ENCODE measurements around the gene SHC4. TPM values are rescaled to one million over a fixed set of nuclear protein-coding genes. Genes with fewer than 3 reads are reported as not detected.

Gene SHC4
- total RNA-seq, 4 donors from 2014 or later, result 1.8 to 2.3 (median 2.1) TPM

DNA sequence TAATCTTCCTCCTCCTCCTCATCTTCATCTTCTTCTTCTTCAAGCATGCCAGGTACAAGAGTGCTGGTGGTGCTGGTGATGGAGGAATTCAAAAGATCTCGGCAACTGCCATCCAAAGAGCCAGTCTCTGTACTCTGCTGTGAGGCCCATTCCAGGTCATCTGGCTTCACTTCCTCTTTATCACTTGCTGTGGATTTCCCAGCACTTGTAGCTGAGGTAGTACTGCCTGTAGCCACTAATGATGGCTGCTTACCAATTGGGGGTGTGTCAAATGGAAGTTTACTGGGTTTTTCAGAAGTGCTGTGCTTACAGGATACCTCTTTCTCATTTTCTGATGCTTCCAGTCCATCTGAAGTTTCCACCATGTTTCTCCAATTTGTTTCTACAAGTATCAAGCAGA lies 28.8 kb upstream of the SHC4 start:
- H3K4me3 ChIP-seq, result no peak overlapping the region
- H3K4me1 ChIP-seq, result no peaks in the 10 kb centered on the region
- no peaks in the 10 kb centered on the region for H3K27me3 ChIP-seq
- WGBS, result 92% methylated on average over 1 of the region's 1 CpG
- H3K27ac ChIP-seq (replicated peaks in 1 of 4), result no peak overlapping the region
- no peaks in the 10 kb centered on the region for H3K9me3 ChIP-seq
- intact Hi-C loops (cut with DNase I), result no loop called here
- H3K36me3 ChIP-seq, result peaks cover 14 to 74% (median 56%) of the 10 kb centered on the region in 4 donors
- no peak for DNase-seq (ENCODE audit: extremely low spot score)
- TF ChIP-seq POLR2A (IDR thresholded peaks at IDR 0.05; ENCODE audit: low read depth) (no peak), EP300 (IDR thresholded peaks at IDR 0.05) (no peak)
- TF ChIP-seq, protein P1, sequence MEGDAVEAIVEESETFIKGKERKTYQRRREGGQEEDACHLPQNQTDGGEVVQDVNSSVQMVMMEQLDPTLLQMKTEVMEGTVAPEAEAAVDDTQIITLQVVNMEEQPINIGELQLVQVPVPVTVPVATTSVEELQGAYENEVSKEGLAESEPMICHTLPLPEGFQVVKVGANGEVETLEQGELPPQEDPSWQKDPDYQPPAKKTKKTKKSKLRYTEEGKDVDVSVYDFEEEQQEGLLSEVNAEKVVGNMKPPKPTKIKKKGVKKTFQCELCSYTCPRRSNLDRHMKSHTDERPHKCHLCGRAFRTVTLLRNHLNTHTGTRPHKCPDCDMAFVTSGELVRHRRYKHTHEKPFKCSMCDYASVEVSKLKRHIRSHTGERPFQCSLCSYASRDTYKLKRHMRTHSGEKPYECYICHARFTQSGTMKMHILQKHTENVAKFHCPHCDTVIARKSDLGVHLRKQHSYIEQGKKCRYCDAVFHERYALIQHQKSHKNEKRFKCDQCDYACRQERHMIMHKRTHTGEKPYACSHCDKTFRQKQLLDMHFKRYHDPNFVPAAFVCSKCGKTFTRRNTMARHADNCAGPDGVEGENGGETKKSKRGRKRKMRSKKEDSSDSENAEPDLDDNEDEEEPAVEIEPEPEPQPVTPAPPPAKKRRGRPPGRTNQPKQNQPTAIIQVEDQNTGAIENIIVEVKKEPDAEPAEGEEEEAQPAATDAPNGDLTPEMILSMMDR (IDR thresholded peaks at IDR 0.05), result no peak

DNA sequence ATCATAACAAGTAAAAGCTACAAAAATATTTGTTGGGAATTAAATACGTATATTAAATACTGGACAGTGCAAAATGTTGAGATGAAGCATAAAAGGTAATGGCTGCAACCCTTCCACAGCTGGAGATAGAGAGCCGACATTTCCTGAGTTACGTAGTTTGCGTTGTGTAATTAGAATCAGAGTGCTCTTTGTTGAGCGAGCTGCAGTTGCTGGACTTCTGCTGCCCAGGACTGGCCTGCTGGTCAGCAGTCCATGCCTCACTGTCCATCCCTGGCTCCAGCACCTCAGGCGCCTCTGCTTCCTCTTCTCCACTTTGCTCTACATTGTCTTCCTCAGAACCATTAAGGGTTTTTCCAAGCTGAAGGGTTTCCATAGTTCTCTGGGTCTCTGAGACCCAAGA lies 28.4 kb upstream of the SHC4 start:
- Histone ChIP-seq H3K27ac (replicated peaks in 1 of 4) (no peak overlapping the region), H3K4me1 (no peaks in the 10 kb centered on the region), H3K36me3 (peaks cover 14 to 69% (median 52%) of the 10 kb centered on the region in 4 donors), H3K9me3 (no peaks in the 10 kb centered on the region), H3K27me3 (no peaks in the 10 kb centered on the region), H3K4me3 (no peak overlapping the region)
- DNase-seq (ENCODE audit: extremely low spot score), result no peak
- intact Hi-C loops (cut with DNase I), result no loop called here
- TF ChIP-seq POLR2A (IDR thresholded peaks at IDR 0.05; ENCODE audit: low read depth) (no peak), EP300 (IDR thresholded peaks at IDR 0.05) (no peak), POLR2AphosphoS5 (IDR thresholded peaks at IDR 0.05) (no peak)
- TF ChIP-seq, protein P1 (IDR thresholded peaks at IDR 0.05), result no peak
- 90% methylated on average over 6 of the region's 6 CpGs for WGBS

DNA sequence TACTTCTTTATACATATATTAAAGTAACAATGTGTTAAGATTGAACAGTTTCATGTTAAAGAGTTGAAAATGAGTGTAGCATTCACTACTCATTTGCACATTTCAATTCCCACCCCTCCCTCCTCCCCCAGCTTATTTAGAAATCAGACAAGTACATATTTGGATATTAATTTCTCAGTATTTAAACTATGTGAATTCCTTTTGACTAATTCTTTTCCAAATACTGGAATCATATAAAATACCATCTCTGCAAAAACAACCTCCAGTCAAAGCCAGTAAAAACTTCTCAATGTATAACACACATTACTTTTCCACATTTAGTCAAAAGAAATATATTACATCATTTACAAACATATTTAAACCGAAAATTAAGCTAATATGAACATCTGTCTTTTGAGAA lies 25.5 kb upstream of the SHC4 start:
- TF ChIP-seq, protein P1 (IDR thresholded peaks at IDR 0.05), result no peak
- no peak for TF ChIP-seq EP300 (IDR thresholded peaks at IDR 0.05)
- no peak for TF ChIP-seq POLR2A (IDR thresholded peaks at IDR 0.05; ENCODE audit: low read depth)
- Histone ChIP-seq H3K4me3 (no peak overlapping the region), H3K27me3 (no peaks in the 10 kb centered on the region), H3K27ac (replicated peaks in 1 of 4) (no peak overlapping the region), H3K4me1 (peaks cover 11 to 22% (median 16%) of the 10 kb centered on the region in 4 donors), H3K9me3 (no peaks in the 10 kb centered on the region), H3K36me3 (peaks cover 8 to 43% (median 27%) of the 10 kb centered on the region in 4 donors)
- WGBS, result 82% methylated on average over 1 of the region's 1 CpG
- no peak for DNase-seq (ENCODE audit: extremely low spot score)
- intact Hi-C loops (cut with DNase I), result no loop called here

DNA sequence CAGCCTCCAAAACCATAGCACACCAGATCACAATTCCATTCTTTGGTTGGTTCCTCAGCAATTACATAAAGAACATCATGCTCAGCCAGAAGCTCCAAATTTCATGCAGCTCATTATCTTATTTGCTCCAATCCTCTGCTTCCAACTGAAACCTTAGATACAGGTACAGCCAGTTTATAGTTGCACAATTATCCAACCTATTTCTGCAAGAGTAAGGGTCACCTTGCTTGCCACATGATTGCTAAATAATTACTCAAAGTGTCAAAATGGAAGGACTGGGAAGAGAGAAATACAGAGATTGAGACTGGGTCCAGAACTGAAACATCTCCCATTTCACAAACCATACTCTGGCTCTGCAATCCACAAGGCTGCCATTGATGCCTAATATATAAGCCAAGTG lies 23.4 kb upstream of the SHC4 start:
- peaks cover 2 to 24% (median 17%) of the 10 kb centered on the region in 4 donors for H3K36me3 ChIP-seq
- H3K4me3 ChIP-seq, result no peak overlapping the region
- H3K9me3 ChIP-seq, result no peaks in the 10 kb centered on the region
- peaks cover 11 to 33% (median 25%) of the 10 kb centered on the region in 4 donors for H3K4me1 ChIP-seq
- DNase-seq (ENCODE audit: extremely low spot score), result no peak
- intact Hi-C loops (cut with DNase I), result no loop called here
- no peak for TF ChIP-seq POLR2AphosphoS5 (IDR thresholded peaks at IDR 0.05)
- no peak for TF ChIP-seq POLR2A (IDR thresholded peaks at IDR 0.05; ENCODE audit: low read depth)
- H3K27ac ChIP-seq (replicated peaks in 1 of 4), result no peak overlapping the region
- no peaks in the 10 kb centered on the region for H3K27me3 ChIP-seq

DNA sequence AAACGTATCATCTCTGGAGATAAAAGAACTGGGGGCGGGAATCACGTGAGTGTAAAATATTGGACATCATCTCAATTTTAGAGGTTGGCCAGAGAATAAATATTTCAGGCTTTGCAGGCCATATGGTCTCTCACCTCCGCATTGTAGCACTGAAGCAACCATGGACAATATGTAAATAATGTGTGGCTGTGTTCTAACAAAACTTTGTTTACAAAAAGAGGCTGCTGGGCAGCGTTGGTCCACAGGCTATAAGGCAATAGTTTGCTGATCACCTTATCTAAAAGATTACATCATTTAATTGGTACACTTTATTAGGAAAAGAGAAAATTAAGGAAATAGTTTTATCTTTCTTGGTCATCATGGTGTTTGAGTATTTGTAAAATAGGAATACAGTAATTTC lies 22.5 kb upstream of the SHC4 start:
- no peak for DNase-seq (ENCODE audit: extremely low spot score)
- WGBS, result 82% methylated on average over 5 of the region's 5 CpGs
- Histone ChIP-seq H3K27me3 (no peaks in the 10 kb centered on the region), H3K36me3 (peaks cover 0 to 15% (median 9%) of the 10 kb centered on the region in 4 donors), H3K4me3 (no peak overlapping the region), H3K9me3 (no peaks in the 10 kb centered on the region), H3K4me1 (peaks cover 11 to 33% (median 25%) of the 10 kb centered on the region in 4 donors), H3K27ac (replicated peaks in 1 of 4) (no peak overlapping the region)
- intact Hi-C loops (cut with DNase I), result no loop called here
- no peak for TF ChIP-seq POLR2AphosphoS5 (IDR thresholded peaks at IDR 0.05)
- TF ChIP-seq, protein P1 (IDR thresholded peaks at IDR 0.05), result no peak
- no peak for TF ChIP-seq POLR2A (IDR thresholded peaks at IDR 0.05; ENCODE audit: low read depth)
- TF ChIP-seq EP300 (IDR thresholded peaks at IDR 0.05), result no peak

All from esophagus muscularis mucosa (tissue), 4 donors.